Measurements from ENCODE around the gene NFRKB. TPM values are rescaled to one million over a fixed set of nuclear protein-coding genes. Genes with fewer than 3 reads are reported as not detected.

Gene NFRKB
- polyA plus RNA-seq, 1 donor (not counting 4 experiments of a cell fraction or from before 2014, with no cell fraction given), result 14.4 TPM

DNA sequence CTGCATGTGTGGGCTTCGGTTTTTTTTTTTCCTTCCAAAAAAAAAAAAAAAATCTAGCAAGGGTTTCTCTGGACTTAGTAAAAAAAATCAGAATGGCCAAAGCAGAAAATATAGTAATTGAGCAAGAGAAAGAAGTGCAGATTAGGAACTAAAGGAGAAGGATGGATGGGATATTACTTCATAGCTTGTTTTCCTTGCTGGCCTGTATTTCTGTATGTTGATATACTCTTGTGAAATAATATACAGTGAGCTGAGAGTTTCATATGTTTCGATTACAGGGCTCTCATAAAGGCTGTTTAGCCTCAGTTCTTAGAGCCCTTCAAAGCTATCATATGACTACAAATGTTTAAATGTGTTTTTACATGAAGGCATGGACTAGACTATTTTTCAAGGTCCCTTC is 34.3 kb upstream of the NFRKB start:
- Histone ChIP-seq H3K27ac (ENCODE audit: control insufficient read depth, insufficient read depth, low read length) (no peak overlapping the region), H3K79me2 (ENCODE audit: control insufficient read depth, insufficient read depth, low read length) (no peaks in the 10 kb centered on the region), H3K4me2 (ENCODE audit: control insufficient read depth, extremely low read depth, insufficient read depth, low read depth, low read length) (no peak overlapping the region), H3K9me3 (ENCODE audit: control insufficient read depth, low read depth, low read length) (no peaks in the 10 kb centered on the region), H3K9me1 (ENCODE audit: control insufficient read depth, extremely low read depth, insufficient read depth, low read length) (no peaks in the 10 kb centered on the region), H2AFZ (ENCODE audit: control insufficient read depth, low read length) (no peak overlapping the region), H3K4me3 (ENCODE audit: control insufficient read depth in 2 of 3, extremely low read depth in 1 of 3, insufficient read depth in 2 of 3, low read depth in 1 of 3, low read length in 3 of 3) (no peak overlapping the region), H4K20me1 (ENCODE audit: control insufficient read depth, extremely low read depth, insufficient read depth, low read length) (no peaks in the 10 kb centered on the region), H3K9ac (ENCODE audit: control insufficient read depth, extremely low read depth, insufficient read depth, low read length) (no peak overlapping the region), H3K27me3 (ENCODE audit: control insufficient read depth, extremely low read depth, insufficient read depth, low read length) (no peaks in the 10 kb centered on the region), H3K4me1 (ENCODE audit: control insufficient read depth, extremely low read depth, insufficient read depth, low read length) (peaks cover 24% of the 10 kb centered on the region), H3K36me3 (ENCODE audit: control insufficient read depth in 2 of 2, extremely low read depth in 1 of 2, insufficient read depth in 2 of 2, low read length in 2 of 2) (peaks cover 4 to 12% of the 10 kb centered on the region in 2 experiments)
- dilution Hi-C loops (cut with MboI; ENCODE audit: extremely low pct_ligation_motif_present, low sequenced_read_pairs), result loop anchor here (25.0 kb wide), 1 partner anchor 208 kb away; no protein-coding TSS in a partner anchor
- DNase-seq (ENCODE audit: low read depth, low spot score) (no peak), FAIRE-seq (no peak)
- no peak for TF ChIP-seq EZH2 (IDR thresholded peaks at IDR 0.05; ENCODE audit: low read length)
- TF ChIP-seq, protein P1, sequence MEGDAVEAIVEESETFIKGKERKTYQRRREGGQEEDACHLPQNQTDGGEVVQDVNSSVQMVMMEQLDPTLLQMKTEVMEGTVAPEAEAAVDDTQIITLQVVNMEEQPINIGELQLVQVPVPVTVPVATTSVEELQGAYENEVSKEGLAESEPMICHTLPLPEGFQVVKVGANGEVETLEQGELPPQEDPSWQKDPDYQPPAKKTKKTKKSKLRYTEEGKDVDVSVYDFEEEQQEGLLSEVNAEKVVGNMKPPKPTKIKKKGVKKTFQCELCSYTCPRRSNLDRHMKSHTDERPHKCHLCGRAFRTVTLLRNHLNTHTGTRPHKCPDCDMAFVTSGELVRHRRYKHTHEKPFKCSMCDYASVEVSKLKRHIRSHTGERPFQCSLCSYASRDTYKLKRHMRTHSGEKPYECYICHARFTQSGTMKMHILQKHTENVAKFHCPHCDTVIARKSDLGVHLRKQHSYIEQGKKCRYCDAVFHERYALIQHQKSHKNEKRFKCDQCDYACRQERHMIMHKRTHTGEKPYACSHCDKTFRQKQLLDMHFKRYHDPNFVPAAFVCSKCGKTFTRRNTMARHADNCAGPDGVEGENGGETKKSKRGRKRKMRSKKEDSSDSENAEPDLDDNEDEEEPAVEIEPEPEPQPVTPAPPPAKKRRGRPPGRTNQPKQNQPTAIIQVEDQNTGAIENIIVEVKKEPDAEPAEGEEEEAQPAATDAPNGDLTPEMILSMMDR (optimal IDR thresholded peaks at IDR 0.05 in 1 of 3, IDR thresholded peaks at IDR 0.05 in 1 of 3, conservative IDR thresholded peaks at IDR 0.05 in 1 of 3; ENCODE audit: extremely low read depth in 1 of 3, insufficient read depth in 2 of 3, low read length in 3 of 3), result no peak

DNA sequence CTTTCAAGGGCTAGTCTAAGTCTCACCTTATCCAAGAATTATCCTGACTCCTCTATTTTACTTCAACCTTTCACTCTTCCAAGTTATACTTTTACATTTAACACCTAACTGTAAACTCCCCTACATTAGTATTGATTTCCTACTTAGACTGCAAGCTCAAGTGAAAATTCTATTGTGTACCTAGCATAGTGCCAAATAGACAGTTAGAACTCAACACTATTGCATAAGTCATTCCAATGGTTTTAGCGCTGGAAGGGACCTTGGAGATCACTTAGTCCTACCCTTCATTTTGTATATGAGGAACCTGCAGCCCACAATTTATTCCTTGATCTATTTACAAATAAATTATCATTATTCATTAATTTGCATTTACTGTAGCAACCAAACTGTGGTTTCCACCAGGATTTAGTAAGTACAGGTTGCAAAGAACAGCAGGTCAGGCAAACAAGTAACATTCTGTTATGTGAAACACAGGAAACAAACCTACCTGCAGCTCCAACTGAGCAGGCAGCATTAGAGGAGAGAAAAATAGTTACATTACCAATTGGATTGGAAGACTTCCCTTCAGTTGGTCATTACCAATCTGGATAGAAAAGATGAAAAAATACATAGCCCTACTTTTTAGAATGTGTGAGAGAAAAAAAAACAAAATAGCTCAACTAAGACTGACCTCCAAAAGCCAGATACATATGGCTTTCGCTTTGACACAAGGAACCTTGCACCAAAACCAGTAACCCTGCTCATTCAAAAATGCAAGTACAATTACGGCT is 33.7 kb upstream of the NFRKB start:
- Histone ChIP-seq H3K9me3 (ENCODE audit: control insufficient read depth, low read depth, low read length) (no peaks in the 10 kb centered on the region), H3K27ac (ENCODE audit: control insufficient read depth, insufficient read depth, low read length) (no peak overlapping the region), H3K36me3 (ENCODE audit: control insufficient read depth in 2 of 2, extremely low read depth in 1 of 2, insufficient read depth in 2 of 2, low read length in 2 of 2) (peaks cover 4 to 8% of the 10 kb centered on the region in 2 experiments), H3K4me2 (ENCODE audit: control insufficient read depth, extremely low read depth, insufficient read depth, low read depth, low read length) (no peak overlapping the region), H4K20me1 (ENCODE audit: control insufficient read depth, extremely low read depth, insufficient read depth, low read length) (no peaks in the 10 kb centered on the region), H3K9ac (ENCODE audit: control insufficient read depth, extremely low read depth, insufficient read depth, low read length) (no peak overlapping the region), H3K9me1 (ENCODE audit: control insufficient read depth, extremely low read depth, insufficient read depth, low read length) (no peaks in the 10 kb centered on the region), H3K4me3 (ENCODE audit: control insufficient read depth in 2 of 3, extremely low read depth in 1 of 3, insufficient read depth in 2 of 3, low read depth in 1 of 3, low read length in 3 of 3) (no peak overlapping the region), H3K79me2 (ENCODE audit: control insufficient read depth, insufficient read depth, low read length) (no peaks in the 10 kb centered on the region), H3K4me1 (ENCODE audit: control insufficient read depth, extremely low read depth, insufficient read depth, low read length) (peaks cover 24% of the 10 kb centered on the region), H3K27me3 (ENCODE audit: control insufficient read depth, extremely low read depth, insufficient read depth, low read length) (no peaks in the 10 kb centered on the region), H2AFZ (ENCODE audit: control insufficient read depth, low read length) (no peak overlapping the region)
- no peak for DNase-seq (ENCODE audit: low read depth, low spot score)
- TF ChIP-seq, protein P1 (optimal IDR thresholded peaks at IDR 0.05 in 1 of 3, IDR thresholded peaks at IDR 0.05 in 1 of 3, conservative IDR thresholded peaks at IDR 0.05 in 1 of 3; ENCODE audit: extremely low read depth in 1 of 3, insufficient read depth in 2 of 3, low read length in 3 of 3), result no peak
- TF ChIP-seq EZH2 (IDR thresholded peaks at IDR 0.05; ENCODE audit: low read length), result no peak
- dilution Hi-C loops (cut with MboI; ENCODE audit: extremely low pct_ligation_motif_present, low sequenced_read_pairs), result loop anchor here (25.0 kb wide), 1 partner anchor 208 kb away; no protein-coding TSS in a partner anchor
- no peak for FAIRE-seq
